ENCODE data around the gene RNF4. TPM values are rescaled to one million over a fixed set of nuclear protein-coding genes. Genes with fewer than 3 reads are reported as not detected.

Gene RNF4
- total RNA-seq, 4 donors from 2014 or later, result 29.6 to 38.1 (median 32.6) TPM

- WGBS, 2 donors, result 71% methylated on average over 4 of the region's 4 CpGs; no CpG with 5 or more reads in 1 of the 2 donors
- no peak for DNase-seq
- intact Hi-C loops (cut with DNase I), result no loop called here
- Histone ChIP-seq H3K4me3 (no peak overlapping the region), H3K9me3 (no peaks in the 10 kb centered on the region), H3K4me1 (peaks cover 35 to 100% (median 66%) of the 10 kb centered on the region in 3 donors), H3K36me3 (peaks cover 0 to 2% (median 0%) of the 10 kb centered on the region in 3 donors), H3K27me3 (no peaks in the 10 kb centered on the region), H3K27ac (peak overlapping the region; percentile 19 to 56 (median 36))
- no peak for TF ChIP-seq POLR2A (IDR thresholded peaks at IDR 0.05)
- no peak for TF ChIP-seq CTCF (IDR thresholded peaks at IDR 0.05)
These were observed 13.3 kb downstream of the RNF4 start for GRCh38 chr4:2482192-2482591.

GRCh38 chr4:2482693-2483092, 13.8 kb downstream of the RNF4 start:
- peaks cover 32 to 100% (median 70%) of the 10 kb centered on the region in 3 donors for H3K4me1 ChIP-seq
- peak overlapping the region; percentile 19 to 62 (median 48) for H3K27ac ChIP-seq
- 14 to 23% methylated on average over 3 of the region's 3 CpGs for WGBS, 2 donors
- no peak for TF ChIP-seq CTCF (IDR thresholded peaks at IDR 0.05)
- H3K36me3 ChIP-seq, result no peaks in the 10 kb centered on the region
- no peaks in the 10 kb centered on the region for H3K27me3 ChIP-seq
- no peaks in the 10 kb centered on the region for H3K9me3 ChIP-seq
- H3K4me3 ChIP-seq, result no peak overlapping the region
- intact Hi-C loops (cut with DNase I), result no loop called here
- no peak for DNase-seq

- WGBS, 2 donors, result 94 to 97% methylated on average over 3 of the region's 3 CpGs
- Histone ChIP-seq H3K4me3 (no peak overlapping the region), H3K9me3 (no peaks in the 10 kb centered on the region), H3K27ac (peak overlapping the region in 3 of 4 donors; percentile 20 to 62 (median 56)), H3K4me1 (peaks cover 26 to 100% (median 70%) of the 10 kb centered on the region in 3 donors), H3K27me3 (no peaks in the 10 kb centered on the region), H3K36me3 (no peaks in the 10 kb centered on the region)
- intact Hi-C loops (cut with DNase I), result no loop called here
- DNase-seq, result no peak
- TF ChIP-seq CTCF (IDR thresholded peaks at IDR 0.05) (no peak), POLR2A (IDR thresholded peaks at IDR 0.05) (no peak)
These were observed 14.3 kb downstream of the RNF4 start for GRCh38 chr4:2483237-2483636.

- Histone ChIP-seq H3K27ac (peak overlapping the region in 2 of 4 donors; percentile 57 to 69), H3K36me3 (peaks cover 0 to 2% (median 0%) of the 10 kb centered on the region in 3 donors), H3K27me3 (no peaks in the 10 kb centered on the region), H3K9me3 (no peaks in the 10 kb centered on the region), H3K4me1 (peaks cover 26 to 96% (median 64%) of the 10 kb centered on the region in 3 donors), H3K4me3 (no peak overlapping the region)
- 71 to 90% methylated on average over 5 to 6 of the region's 6 CpGs for WGBS, 2 donors
- TF ChIP-seq POLR2A (IDR thresholded peaks at IDR 0.05) (no peak), CTCF (IDR thresholded peaks at IDR 0.05) (no peak)
- no peak for DNase-seq
- intact Hi-C loops (cut with DNase I), result no loop called here
These were observed 15.3 kb downstream of the RNF4 start for GRCh38 chr4:2484185-2484584.

GRCh38 chr4:2484993-2485392, 16.1 kb downstream of the RNF4 start:
- Histone ChIP-seq H3K27ac (peak overlapping the region in 3 of 4 donors; percentile 57 to 80 (median 69)), H3K4me1 (peaks cover 26 to 96% (median 69%) of the 10 kb centered on the region in 3 donors), H3K4me3 (no peak overlapping the region)

More at GRCh38 chr4:2484993-2485392, 16.1 kb downstream of the RNF4 start:
- WGBS, 2 donors, result 30 to 56% methylated on average over 11 of the region's 11 CpGs
- Histone ChIP-seq H3K9me3 (no peaks in the 10 kb centered on the region), H3K27me3 (no peaks in the 10 kb centered on the region), H3K36me3 (peaks cover 0 to 10% (median 0%) of the 10 kb centered on the region in 3 donors)
- DNase-seq, result peak; percentile 49
- no peak for TF ChIP-seq CTCF (IDR thresholded peaks at IDR 0.05)
- intact Hi-C loops (cut with DNase I), result no loop called here

Data from esophagus squamous epithelium (tissue), 5 donors.